H1 (cell line): ENCODE data around the gene WIPF1. TPM values are rescaled to one million over a fixed set of nuclear protein-coding genes. Genes with fewer than 3 reads are reported as not detected.

Experiments
- CTCF ChIA-PET: fragments of 300-600 bp; sonication (Branson Sonifier 250); formaldehyde crosslinking; loops from one replicate; lab custom pipeline; 2021; ENCODE audit not compliant: partially characterized antibody; lab: Charles Lee
- POLR2A ChIA-PET: fragments of 300-600 bp; sonication (Branson Sonifier 250); formaldehyde crosslinking; loops from one replicate; lab custom pipeline; 2021; ENCODE audit warnings: inconsistent platforms; ENCODE audit not compliant: partially characterized antibody; lab: Charles Lee
- DNase-seq, 2 experiments: peaks; one replicate each; pipeline versions ENCODE4 v3.0.0 to v3.0.0-alpha.2; 2010 to 2022; ENCODE audit warnings: low spot score in 2 of 2, low read depth in 1 of 2, mixed read lengths in 1 of 2
- FAIRE-seq: peaks from 2 replicates; lab custom pipeline; 2011; peaks lifted over from hg19 to GRCh38; lab: Jason Lieb, UNC
- H2AFZ ChIP-seq: 2 replicates; pipeline ENCODE4 v1.8.1; 2012; ENCODE audit warnings: low read length, inconsistent platforms
- H2AK5ac ChIP-seq: 2 replicates; pipeline ENCODE4 v1.6.1; 2013; ENCODE audit warnings: low read depth, low read length
- H2BK120ac ChIP-seq: replicated peaks from 2 replicates; pipeline ENCODE3; 2013; ENCODE audit warnings: low read depth, low read length, inconsistent platforms
- H2BK12ac ChIP-seq: 2 replicates; pipeline ENCODE4 v1.6.1; 2013; ENCODE audit warnings: low read depth, low read length
- H2BK15ac ChIP-seq: 2 replicates; pipeline ENCODE4 v1.6.1; 2013; ENCODE audit warnings: low read length
- H2BK20ac ChIP-seq: 2 replicates; pipeline ENCODE4 v1.6.1; 2013; ENCODE audit warnings: low read length
- H2BK5ac ChIP-seq: 2 replicates; pipeline ENCODE4 v1.6.1; 2013; ENCODE audit warnings: low read depth, low read length
- H3K14ac ChIP-seq: 2 replicates; pipeline ENCODE4 v1.6.1; 2013; ENCODE audit warnings: inconsistent platforms; ENCODE audit not compliant: insufficient read length
- H3K18ac ChIP-seq: 2 replicates; pipeline ENCODE4 v1.6.1; 2013; ENCODE audit warnings: low read length; ENCODE audit errors: extremely low read depth
- H3K23ac ChIP-seq: 2 replicates; pipeline ENCODE4 v1.6.1; 2013; ENCODE audit warnings: inconsistent platforms; ENCODE audit not compliant: insufficient read length
- H3K23me2 ChIP-seq: 2 replicates; pipeline ENCODE4 v1.6.1; 2013; ENCODE audit warnings: low read depth, low read length
- H3K27ac ChIP-seq: 2 replicates; pipeline ENCODE4 v1.6.1; 2011; ENCODE audit warnings: low read depth, low read length, inconsistent platforms
- H3K27me3 ChIP-seq, 4 experiments: replicated peaks in 1 of 4; 1 replicate in 1 of 4; 2 replicates in 3 of 4; pipeline versions ENCODE4 v1.6.1 to v1.8.1; 2011 to 2013; ENCODE audit warnings: low read length in 3 of 4, mild to moderate bottlenecking in 3 of 4, inconsistent platforms in 2 of 4, mixed read lengths in 2 of 4, moderate library complexity in 1 of 4; ENCODE audit not compliant: control insufficient read depth in 3 of 4, insufficient read depth in 3 of 4; ENCODE audit errors: extremely low read depth in 1 of 4
- H3K36me3 ChIP-seq, 4 experiments: 2 replicates each; pipeline versions ENCODE4 v1.6.1 to v1.8.1; 2011 to 2013; ENCODE audit warnings: mild to moderate bottlenecking in 4 of 4, low read length in 3 of 4, moderate library complexity in 2 of 4, control low read depth in 1 of 4, inconsistent platforms in 1 of 4; ENCODE audit not compliant: insufficient read depth in 4 of 4, control insufficient read depth in 2 of 4
- H3K4ac ChIP-seq: replicated peaks from 2 replicates; pipeline ENCODE3; 2013; ENCODE audit warnings: low read length, low read depth, mixed read lengths, inconsistent platforms; ENCODE audit not compliant: insufficient read length
- H3K4me1 ChIP-seq, 4 experiments: replicated peaks in 1 of 4; 1 replicate in 1 of 4; 2 replicates in 3 of 4; pipeline versions ENCODE4 v1.6.1 to v1.8.1; 2011 to 2013; ENCODE audit warnings: low read length in 3 of 4, inconsistent platforms in 2 of 4, mixed read lengths in 1 of 4; ENCODE audit not compliant: insufficient read depth in 4 of 4, control insufficient read depth in 3 of 4
- H3K4me2 ChIP-seq, 2 experiments: 2 replicates each; pipeline versions ENCODE4 v1.6.1 to v1.8.1; 2011 to 2013; ENCODE audit warnings: low read depth in 2 of 2, low read length in 2 of 2, control low read depth in 1 of 2, inconsistent platforms in 1 of 2, mild to moderate bottlenecking in 1 of 2; ENCODE audit not compliant: insufficient read depth in 1 of 2
- H3K4me3 ChIP-seq, 4 experiments: fragments of 200-600, 300-600 bp in 1 of 4; sonication (generic), shearing (Covaris generic), sonication (Bioruptor Twin) in 1 of 4; 2 replicates each; pipeline versions ENCODE4 v1.5.1 to v1.8.1; 2011 to 2016; ENCODE audit warnings: low read length in 4 of 4, low read depth in 3 of 4, control low read depth in 2 of 4, inconsistent platforms in 2 of 4, mild to moderate bottlenecking in 2 of 4, mixed read lengths in 1 of 4, moderate library complexity in 1 of 4; ENCODE audit not compliant: insufficient read depth in 2 of 4; ENCODE audit errors: extremely low read depth in 1 of 4
- H3K56ac ChIP-seq: replicated peaks from 2 replicates; pipeline ENCODE3; 2013; ENCODE audit warnings: low read depth, mild to moderate bottlenecking, mixed read lengths, low read length, inconsistent platforms; ENCODE audit not compliant: insufficient read length
- H3K79me1 ChIP-seq: 2 replicates; pipeline ENCODE4 v1.6.1; 2013; ENCODE audit warnings: low read depth, low read length, control low read depth
- H3K79me2 ChIP-seq, 2 experiments: 2 replicates each; pipeline versions ENCODE4 v1.6.1 to v1.8.1; 2012 to 2013; ENCODE audit warnings: low read length in 2 of 2, mild to moderate bottlenecking in 2 of 2, inconsistent platforms in 1 of 2; ENCODE audit not compliant: insufficient read depth in 2 of 2, control insufficient read depth in 1 of 2
- H3K9ac ChIP-seq, 4 experiments: replicated peaks in 1 of 4; 1 replicate in 1 of 4; 2 replicates in 3 of 4; pipeline versions ENCODE4 v1.6.1 to v1.8.1; 2011 to 2013; ENCODE audit warnings: low read depth in 3 of 4, low read length in 3 of 4, control low read depth in 2 of 4, mild to moderate bottlenecking in 2 of 4, moderate library complexity in 2 of 4, inconsistent platforms in 1 of 4; ENCODE audit errors: extremely low read depth in 1 of 4
- H3K9me3 ChIP-seq, 2 experiments: 2 replicates each; pipeline versions ENCODE4 v1.6.1 to v1.8.1; 2012 to 2013; ENCODE audit warnings: mild to moderate bottlenecking in 2 of 2, moderate library complexity in 2 of 2, control low read depth in 1 of 2, inconsistent platforms in 1 of 2, low read depth in 1 of 2, low read length in 1 of 2, mixed read lengths in 1 of 2; ENCODE audit not compliant: insufficient read depth in 2 of 2
- H4K20me1 ChIP-seq, 2 experiments: replicated peaks in 1 of 2; 2 replicates each; pipeline versions ENCODE3 to v1.8.1; 2011 to 2013; ENCODE audit warnings: inconsistent platforms in 2 of 2, low read length in 2 of 2, mild to moderate bottlenecking in 1 of 2; ENCODE audit not compliant: insufficient read depth in 2 of 2, control insufficient read depth in 1 of 2
- H4K5ac ChIP-seq: 2 replicates; pipeline ENCODE4 v1.6.1; 2013; ENCODE audit warnings: low read length, low read depth, mixed read lengths, inconsistent platforms; ENCODE audit not compliant: insufficient read length
- H4K8ac ChIP-seq: 2 replicates; pipeline ENCODE4 v1.8.0; 2013; ENCODE audit warnings: mild to moderate bottlenecking, moderate library complexity, low read length, inconsistent platforms; ENCODE audit not compliant: insufficient read depth; ENCODE audit errors: extremely low read depth
- H4K91ac ChIP-seq: replicated peaks from 2 replicates; pipeline ENCODE3; 2013; ENCODE audit warnings: low read length, mixed read lengths, inconsistent platforms; ENCODE audit not compliant: insufficient read length
- KDM5A ChIP-seq: fragments of 200-600 bp; IDR thresholded peaks from 2 replicates; pipeline ENCODE4 v1.7.1; 2012; ENCODE audit warnings: mild to moderate bottlenecking, low read length, inconsistent platforms, mixed read lengths
- SP2 ChIP-seq: IDR thresholded peaks from 2 replicates; pipeline ENCODE4 v1.6.1; 2012; ENCODE audit warnings: mild to moderate bottlenecking, low read length, inconsistent platforms
- WGBS, 2 experiments: shearing (Covaris generic) in 1 of 2; methylation state at CpG; one replicate each; pipeline versions ENCODE4 v1.1.6 to v1.1.7; 2013 to 2015; ENCODE audit warnings: low lambda C conversion rate in 2 of 2, mixed read lengths in 2 of 2, inconsistent platforms in 1 of 2, low coverage in 1 of 2, missing lambda C conversion rate in 1 of 2; ENCODE audit not compliant: insufficient replicate concordance in 2 of 2, insufficient coverage in 1 of 2, insufficient read length in 1 of 2; ENCODE audit errors: extremely low coverage in 1 of 2, missing lambda C conversion rate in 1 of 2; 5-methylcytosine and 5-hydroxymethylcytosine counted together
- polyA plus RNA-seq, 7 experiments: library from polyadenylated mRNA; depleted of rRNA in 3 of 7; stranded (reverse) in 5 of 7; unstranded in 2 of 7; fragments of >200 nt in 5 of 7; fragments of 200-250 nt in 2 of 7; gene quantifications; 1 replicate in 5 of 7; 2 replicates in 1 of 7; 4 replicates in 1 of 7; pipeline versions ENCODE4 v1.2.1 to v1.2.3, GENCODE V29; 2011 to 2013; ENCODE audit warnings: missing spikeins in 2 of 7, mixed read lengths in 2 of 7
- total RNA-seq: library from RNA; stranded (reverse); fragmentation: NEBNext Ultra II Directional; extraction: Animal tissue kit (Norgen Biotek cat#: 25700); gene quantifications from 2 replicates; pipeline ENCODE4 v1.2.1, GENCODE V29; 2021

The WIPF1 gene
- total and polyA plus RNA-seq, 2 of the 8 experiments (the other 6 are each of a cell fraction or from before 2014, with no cell fraction given), result 4.7 to 5.2 TPM

- H3K4me1 ChIP-seq, result no peaks in the 10 kb centered on the region
- H3K9me3 ChIP-seq, result peaks cover 6 to 7% of the 10 kb centered on the region in 2 experiments; a peak in 2 of 4 replicates
- no peaks in the 10 kb centered on the region for H4K20me1 ChIP-seq
- H3K27me3 ChIP-seq, result no peaks in the 10 kb centered on the region
- WGBS, 2 experiments, result 86% methylated on average over 3 of the region's 3 CpGs; no CpG with 5 or more reads in 1 of the 2 experiments
- no peak overlapping the region for H3K4me2 ChIP-seq
- H3K56ac ChIP-seq, result no peak overlapping the region
- H2BK120ac ChIP-seq, result no peak overlapping the region
- no peak overlapping the region for H3K4me3 ChIP-seq
- H3K4ac ChIP-seq, result no peak overlapping the region
- no peak overlapping the region for H3K23ac ChIP-seq
- no peak overlapping the region for H3K14ac ChIP-seq
- H3K23me2 ChIP-seq, result no peaks in the 10 kb centered on the region
- DNase-seq, result no peak
- H4K5ac ChIP-seq, result no peak overlapping the region
- H2AK5ac ChIP-seq, result no peak overlapping the region
- ChIA-PET POLR2A (no interaction called here), CTCF (interaction anchor here (0.6 to 1.2 kb wide), 2 partner anchors 18 to 22 kb away, joined by 3 to 4 read pairs; no protein-coding TSS in a partner anchor)
- FAIRE-seq, result no peak
- H3K18ac ChIP-seq, result no peak overlapping the region
- no peak overlapping the region for H4K91ac ChIP-seq
- H3K27ac ChIP-seq, result no peak overlapping the region
- H3K36me3 ChIP-seq, result no peaks in the 10 kb centered on the region
- no peaks in the 10 kb centered on the region for H3K79me1 ChIP-seq
- no peak overlapping the region for H2BK12ac ChIP-seq
- H3K9ac ChIP-seq, result no peak overlapping the region
- H2BK5ac ChIP-seq, result no peak overlapping the region
- no peak for TF ChIP-seq SP2
- no peak for TF ChIP-seq KDM5A
- no peaks in the 10 kb centered on the region for H3K79me2 ChIP-seq
- H2AFZ ChIP-seq, result no peak overlapping the region
- no peak overlapping the region for H2BK20ac ChIP-seq
- no peak overlapping the region for H2BK15ac ChIP-seq
- no peak overlapping the region for H4K8ac ChIP-seq
Measured at GRCh38 chr2:174527101-174527721, 70.4 kb downstream of the WIPF1 start.
